MCF 10A (cell line): Measurements from ENCODE around the gene WDFY4. TPM values are rescaled to one million over a fixed set of nuclear protein-coding genes. Genes with fewer than 3 reads are reported as not detected.

Experiments
- BruUV-seq: library from RNA; stranded (reverse); fragments of 400-500 nt; replicated peaks from 2 replicates; lab custom pipeline; 2021; lab: Mats Ljungman, UMichigan
- CTCF ChIA-PET: fragments of 300-600 bp; sonication (Branson Sonifier 250); formaldehyde crosslinking; extraction: SDS; loops from one replicate; lab custom pipeline; 2021; ENCODE audit warnings: antibody characterized with exemption, inconsistent platforms; lab: Yijun Ruan, JAX
- POLR2A ChIA-PET: fragments of 300-600, 350-650 bp; sonication (Branson Sonifier 250); formaldehyde crosslinking; extraction: SDS; loops from one replicate; lab custom pipeline; 2020; ENCODE audit warnings: antibody characterized with exemption, inconsistent platforms; lab: Yijun Ruan, JAX
- DNase-seq: peaks from one replicate; pipeline ENCODE4 v3.0.0-alpha.2; 2018; ENCODE audit not compliant: unreplicated experiment
- H3K27ac Mint-ChIP-seq: one replicate; pipeline ENCODE4 v1.8.0; 2022; ENCODE audit warnings: mild to moderate bottlenecking, low read depth, mixed read lengths; ENCODE audit not compliant: unreplicated experiment
- H3K27me3 Mint-ChIP-seq: one replicate; pipeline ENCODE4 v1.8.0; 2022; ENCODE audit warnings: mixed read lengths; ENCODE audit not compliant: insufficient read depth, unreplicated experiment
- H3K36me3 Mint-ChIP-seq: one replicate; pipeline ENCODE4 v1.8.0; 2022; ENCODE audit warnings: mild to moderate bottlenecking, moderate library complexity, mixed read lengths; ENCODE audit not compliant: insufficient read depth, unreplicated experiment
- H3K4me1 Mint-ChIP-seq: one replicate; pipeline ENCODE4 v1.8.0; 2022; ENCODE audit warnings: mixed read lengths; ENCODE audit not compliant: insufficient read depth, unreplicated experiment
- H3K4me3 Mint-ChIP-seq: one replicate; pipeline ENCODE4 v1.8.0; 2022; ENCODE audit warnings: mild to moderate bottlenecking, moderate library complexity, mixed read lengths; ENCODE audit not compliant: unreplicated experiment
- H3K9me3 Mint-ChIP-seq: one replicate; pipeline ENCODE4 v1.8.0; 2022; ENCODE audit warnings: mixed read lengths; ENCODE audit not compliant: unreplicated experiment
- CTCF ChIP-seq: fragments of 200-600 bp; IDR thresholded peaks from one replicate; pipeline ENCODE4 v1.8.0; 2022; ENCODE audit warnings: antibody characterized with exemption, mild to moderate bottlenecking; ENCODE audit not compliant: unreplicated experiment
- intact Hi-C: fragments of 100-400 bp; cut with micrococcal nuclease; formaldehyde crosslinking; loops from 2 replicates; pipeline ENCODE4 v1.14.1; 2022
- total RNA-seq: library from RNA; stranded (reverse); gene quantifications from 2 replicates; pipeline ENCODE4 v1.2.3, GENCODE V29; 2022

WDFY4 gene
- total RNA-seq, 1 experiment from 2014 or later, result not detected

GRCh38 chr10:48934672-48935501 lies 250.2 kb downstream of the WDFY4 start:
- TF ChIP-seq CTCF, result no peak
- ChIA-PET CTCF (interaction anchor here (0.8 kb wide), 1 partner anchor 74 kb away, joined by 3 read pairs; no protein-coding TSS in a partner anchor), POLR2A (no interaction called here)
- BruUV-seq, result no TSS peak
- H3K4me1 Mint-ChIP-seq, result no peaks in the 10 kb centered on the region
- H3K4me3 Mint-ChIP-seq, result no peak overlapping the region
- no peaks in the 10 kb centered on the region for H3K9me3 Mint-ChIP-seq
- peaks cover 13% of the 10 kb centered on the region for H3K27me3 Mint-ChIP-seq
- no peaks in the 10 kb centered on the region for H3K36me3 Mint-ChIP-seq
- intact Hi-C loops, result no loop called here
- no peak overlapping the region for H3K27ac Mint-ChIP-seq
- DNase-seq, result no peak

- no peak overlapping the region for H3K27ac Mint-ChIP-seq
- ChIA-PET POLR2A (no interaction called here), CTCF (interaction anchor here (0.8 kb wide), 1 partner anchor 74 kb away, joined by 3 read pairs; no protein-coding TSS in a partner anchor)
- DNase-seq, result no peak
- TF ChIP-seq CTCF, result no peak
- H3K36me3 Mint-ChIP-seq, result no peaks in the 10 kb centered on the region
- intact Hi-C loops, result no loop called here
- H3K27me3 Mint-ChIP-seq, result peaks cover 18% of the 10 kb centered on the region
- H3K9me3 Mint-ChIP-seq, result no peaks in the 10 kb centered on the region
- no peak overlapping the region for H3K4me3 Mint-ChIP-seq
- no peaks in the 10 kb centered on the region for H3K4me1 Mint-ChIP-seq
- no TSS peak for BruUV-seq
These were observed 250.9 kb downstream of the WDFY4 start for GRCh38 chr10:48935577-48935976.

GRCh38 chr10:48937796-48938195 lies 253.1 kb downstream of the WDFY4 start:
- no TSS peak for BruUV-seq
- no peak for TF ChIP-seq CTCF
- peaks cover 18% of the 10 kb centered on the region for H3K27me3 Mint-ChIP-seq
- no peak overlapping the region for H3K4me3 Mint-ChIP-seq
- H3K27ac Mint-ChIP-seq, result no peak overlapping the region
- POLR2A ChIA-PET, result no interaction called here
- no peaks in the 10 kb centered on the region for H3K9me3 Mint-ChIP-seq
- CTCF ChIA-PET, result no interaction called here
- no peaks in the 10 kb centered on the region for H3K4me1 Mint-ChIP-seq
- intact Hi-C loops, result no loop called here
- DNase-seq, result no peak
- no peaks in the 10 kb centered on the region for H3K36me3 Mint-ChIP-seq

GRCh38 chr10:48938281-48938680 lies 253.6 kb downstream of the WDFY4 start:
- Mint-ChIP-seq H3K4me1 (no peaks in the 10 kb centered on the region), H3K4me3 (no peak overlapping the region), H3K9me3 (no peaks in the 10 kb centered on the region), H3K27ac (no peak overlapping the region), H3K36me3 (no peaks in the 10 kb centered on the region), H3K27me3 (peaks cover 18% of the 10 kb centered on the region)
- TF ChIP-seq CTCF, result no peak
- CTCF ChIA-PET, result no interaction called here
- BruUV-seq, result no TSS peak
- DNase-seq, result no peak
- POLR2A ChIA-PET, result no interaction called here
- intact Hi-C loops, result no loop called here
